ENCODE results near the gene ADD3. TPM values are rescaled to one million over a fixed set of nuclear protein-coding genes. Genes with fewer than 3 reads are reported as not detected.
A peak's percentile ranks its signal among the peaks of the same experiment; 100 is the strongest.

The ADD3 gene
- total RNA-seq, 3 donors from 2014 or later, result 14.5 to 18.8 (median 16.6) TPM

DNA sequence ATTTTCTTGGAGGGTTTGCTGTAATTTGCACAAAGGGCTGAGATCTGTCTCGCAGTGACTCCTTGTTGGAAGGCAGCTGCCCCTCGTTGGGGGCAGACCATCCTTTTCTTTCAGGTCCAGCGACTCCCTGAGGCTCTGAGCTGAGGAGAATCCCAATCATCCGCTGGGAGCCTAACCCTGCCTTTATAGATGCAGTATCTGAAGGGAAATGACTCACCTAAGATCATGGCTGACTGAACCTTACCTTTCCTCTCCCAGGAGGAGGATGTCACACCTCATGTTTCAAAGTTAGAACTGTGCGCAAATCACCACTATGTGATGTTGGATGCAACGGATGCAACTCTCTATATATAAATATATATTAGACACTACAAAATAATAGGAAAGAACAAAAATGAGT, 163.2 kb downstream of the ADD3 start:
- Mint-ChIP-seq H3K36me3 (ENCODE audit: insufficient read depth) (no peaks in the 10 kb centered on the region), H3K27me3 (ENCODE audit: low read depth) (peaks cover 72% of the 10 kb centered on the region), H3K4me1 (ENCODE audit: low read depth) (peaks cover 14% of the 10 kb centered on the region), H3K4me3 (no peak overlapping the region), H3K9me3 (no peaks in the 10 kb centered on the region)
- no peak for DNase-seq
- ATAC-seq, result peak in 1 of 2 donors; percentile 47

DNA sequence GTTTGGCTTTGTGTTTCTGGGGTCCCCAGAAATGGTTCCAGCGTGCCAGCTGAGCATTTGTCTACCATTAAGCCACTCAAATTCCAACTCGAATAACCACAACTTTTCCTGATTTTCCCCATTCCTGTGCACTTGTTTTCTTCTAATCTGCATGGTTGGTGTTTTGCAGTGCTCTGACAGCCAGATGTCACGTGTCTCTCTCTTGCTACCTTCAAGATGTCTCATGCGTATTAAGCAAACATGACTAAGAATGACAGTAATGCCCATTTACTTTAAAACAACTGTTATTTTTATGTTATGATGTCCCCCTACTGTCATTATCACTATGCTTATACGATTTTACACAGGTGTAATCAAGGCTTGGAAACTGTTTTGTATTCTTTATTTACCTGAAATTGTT, 164.4 kb downstream of the ADD3 start:
- no peak overlapping the region for H3K4me3 Mint-ChIP-seq
- ATAC-seq (no peak), DNase-seq (no peak)
- peaks cover 18% of the 10 kb centered on the region for H3K4me1 Mint-ChIP-seq (ENCODE audit: low read depth)
- no peaks in the 10 kb centered on the region for H3K9me3 Mint-ChIP-seq
- H3K36me3 Mint-ChIP-seq (ENCODE audit: insufficient read depth), result no peaks in the 10 kb centered on the region
- H3K27me3 Mint-ChIP-seq (ENCODE audit: low read depth), result peaks cover 73% of the 10 kb centered on the region

DNA sequence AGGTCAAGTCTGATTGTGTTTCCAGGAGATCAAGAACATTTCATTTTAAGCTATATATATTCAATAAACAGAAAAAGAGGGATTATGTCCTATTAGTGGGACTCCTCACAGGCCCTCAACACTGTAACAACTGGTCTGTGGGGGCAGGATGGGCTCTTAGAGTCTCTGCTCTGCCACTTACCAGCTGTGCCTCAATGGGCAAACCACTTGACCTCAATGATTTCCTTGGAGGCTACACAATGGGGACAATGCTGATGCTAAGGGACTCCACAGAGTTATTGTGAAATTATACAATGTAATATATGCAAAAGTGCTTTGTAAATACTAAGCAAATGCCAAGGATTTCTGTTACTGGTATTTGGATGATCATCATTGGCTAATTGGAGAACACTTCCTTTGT, 166.4 kb downstream of the ADD3 start:
- ATAC-seq (no peak), DNase-seq (no peak)
- Mint-ChIP-seq H3K36me3 (ENCODE audit: insufficient read depth) (no peaks in the 10 kb centered on the region), H3K4me3 (no peak overlapping the region), H3K9me3 (no peaks in the 10 kb centered on the region), H3K4me1 (ENCODE audit: low read depth) (peaks cover 9% of the 10 kb centered on the region), H3K27me3 (ENCODE audit: low read depth) (peaks cover 66% of the 10 kb centered on the region)

DNA sequence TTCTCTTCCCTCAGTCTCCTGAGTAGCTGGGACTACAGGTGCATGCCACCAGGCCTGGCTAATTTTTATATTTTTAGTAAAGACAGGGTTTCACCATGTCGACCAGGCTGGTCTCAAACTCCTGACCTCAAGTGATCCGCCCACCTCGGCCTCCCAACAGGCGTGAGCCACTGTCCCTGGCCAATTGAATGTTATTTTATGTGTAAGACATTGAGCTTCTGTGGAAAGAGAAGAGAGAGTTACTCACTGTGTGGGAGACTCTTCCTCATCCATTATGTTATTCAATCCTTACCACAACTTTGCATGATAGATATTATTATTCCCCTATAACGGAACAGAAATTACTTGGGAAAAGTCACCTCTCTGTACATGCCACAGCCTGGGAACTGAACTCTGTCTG, 167.0 kb downstream of the ADD3 start:
- H3K9me3 Mint-ChIP-seq, result no peaks in the 10 kb centered on the region
- no peaks in the 10 kb centered on the region for H3K36me3 Mint-ChIP-seq (ENCODE audit: insufficient read depth)
- H3K27me3 Mint-ChIP-seq (ENCODE audit: low read depth), result peaks cover 64% of the 10 kb centered on the region
- DNase-seq (no peak), ATAC-seq (no peak)
- no peak overlapping the region for H3K4me3 Mint-ChIP-seq
- H3K4me1 Mint-ChIP-seq (ENCODE audit: low read depth), result peaks cover 9% of the 10 kb centered on the region

DNA sequence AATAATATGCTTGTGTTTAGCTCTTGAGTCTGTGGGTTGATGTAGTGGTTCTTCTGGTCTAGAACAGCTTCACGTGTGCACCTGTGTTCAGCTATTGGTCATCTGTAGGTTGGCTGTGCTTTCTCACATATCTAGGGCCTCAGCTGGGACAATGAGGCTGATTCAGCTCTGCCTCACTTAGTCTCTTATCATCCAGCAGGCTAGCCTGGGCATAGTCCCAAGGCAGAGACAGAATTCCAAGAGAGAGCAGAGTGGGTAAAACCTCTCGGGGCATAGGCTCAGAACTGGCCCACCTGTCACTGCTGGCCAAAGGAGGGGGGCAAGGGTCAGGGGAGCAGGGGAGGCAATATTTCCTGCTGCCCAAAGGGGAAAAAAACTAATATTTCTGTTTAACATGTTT, 167.6 kb downstream of the ADD3 start:
- H3K4me3 Mint-ChIP-seq, result no peak overlapping the region
- no peak for ATAC-seq
- no peaks in the 10 kb centered on the region for H3K36me3 Mint-ChIP-seq (ENCODE audit: insufficient read depth)
- DNase-seq, result no peak
- H3K9me3 Mint-ChIP-seq, result no peaks in the 10 kb centered on the region
- H3K4me1 Mint-ChIP-seq (ENCODE audit: low read depth), result peaks cover 6% of the 10 kb centered on the region
- H3K27me3 Mint-ChIP-seq (ENCODE audit: low read depth), result peaks cover 60% of the 10 kb centered on the region

DNA sequence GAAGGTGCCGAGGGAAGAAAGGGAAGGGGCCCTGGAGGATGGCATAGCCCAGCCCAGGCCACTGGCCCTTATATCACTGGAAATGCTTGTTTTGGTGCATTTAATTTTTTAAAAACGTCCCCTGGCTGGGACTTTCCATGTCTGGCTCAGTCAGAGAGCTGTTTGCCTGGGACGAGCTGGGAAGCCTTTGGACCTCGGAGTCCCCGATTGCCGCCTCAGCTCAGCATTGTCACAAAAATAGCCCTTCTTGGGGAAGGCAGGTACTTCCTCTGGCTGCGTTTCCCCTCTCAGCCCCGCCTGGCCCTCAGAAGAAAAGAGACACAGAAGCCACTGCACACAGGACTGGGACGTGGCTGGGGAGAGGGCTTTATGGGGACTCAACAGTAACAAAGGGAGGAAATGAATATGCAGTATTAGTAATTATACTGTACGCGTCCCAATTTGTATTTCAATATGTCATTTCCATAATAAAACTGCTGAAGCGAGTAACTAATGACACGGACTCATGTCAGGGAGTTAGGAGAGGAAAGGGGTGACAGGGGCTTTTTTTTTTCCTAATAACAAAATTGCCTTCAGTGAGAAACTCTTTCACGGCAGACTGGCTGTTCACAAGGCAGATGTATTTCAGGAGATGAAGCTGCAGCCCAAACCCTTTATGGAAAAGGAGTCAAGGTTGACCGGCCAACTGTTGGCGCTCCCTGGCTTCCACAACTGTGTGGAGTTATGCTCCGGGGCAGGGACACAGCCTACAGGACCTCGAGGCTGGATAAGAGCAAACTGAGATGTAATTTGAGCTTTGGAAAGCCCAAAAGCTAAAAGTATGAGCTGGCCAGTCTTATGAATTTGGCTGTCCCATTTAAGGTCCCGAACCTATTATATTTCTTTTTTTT, 168.6 kb downstream of the ADD3 start:
- Mint-ChIP-seq H3K4me3 (no peak overlapping the region), H3K4me1 (ENCODE audit: low read depth) (peaks cover 4% of the 10 kb centered on the region), H3K36me3 (ENCODE audit: insufficient read depth) (no peaks in the 10 kb centered on the region), H3K27me3 (ENCODE audit: low read depth) (peaks cover 51% of the 10 kb centered on the region), H3K9me3 (no peaks in the 10 kb centered on the region)
- ATAC-seq, result no peak
- no peak for DNase-seq

DNA sequence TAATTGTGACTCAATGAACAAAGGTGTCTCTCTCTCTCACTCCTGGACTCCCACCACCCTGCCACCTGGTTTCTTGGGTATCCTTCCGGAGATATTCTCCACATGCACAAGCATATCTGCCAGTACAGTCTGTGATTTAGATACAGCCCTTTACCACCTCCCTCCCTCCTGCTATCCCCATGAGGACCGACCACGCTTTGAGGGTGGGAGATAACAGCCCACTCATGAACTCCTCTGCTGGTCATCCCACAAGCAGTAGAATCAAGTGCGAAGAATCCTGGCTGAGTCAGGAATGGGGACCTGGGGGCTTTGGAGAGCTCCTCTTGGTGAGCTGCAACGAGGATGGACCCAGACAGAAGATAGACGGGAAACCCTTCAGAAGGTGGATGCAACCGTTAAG, 171.4 kb downstream of the ADD3 start:
- H3K9me3 Mint-ChIP-seq, result no peaks in the 10 kb centered on the region
- no peaks in the 10 kb centered on the region for H3K36me3 Mint-ChIP-seq (ENCODE audit: insufficient read depth)
- H3K4me3 Mint-ChIP-seq, result no peak overlapping the region
- no peak for DNase-seq
- no peak for ATAC-seq
- peaks cover 4% of the 10 kb centered on the region for H3K4me1 Mint-ChIP-seq (ENCODE audit: low read depth)
- H3K27me3 Mint-ChIP-seq (ENCODE audit: low read depth), result peaks cover 30% of the 10 kb centered on the region

DNA sequence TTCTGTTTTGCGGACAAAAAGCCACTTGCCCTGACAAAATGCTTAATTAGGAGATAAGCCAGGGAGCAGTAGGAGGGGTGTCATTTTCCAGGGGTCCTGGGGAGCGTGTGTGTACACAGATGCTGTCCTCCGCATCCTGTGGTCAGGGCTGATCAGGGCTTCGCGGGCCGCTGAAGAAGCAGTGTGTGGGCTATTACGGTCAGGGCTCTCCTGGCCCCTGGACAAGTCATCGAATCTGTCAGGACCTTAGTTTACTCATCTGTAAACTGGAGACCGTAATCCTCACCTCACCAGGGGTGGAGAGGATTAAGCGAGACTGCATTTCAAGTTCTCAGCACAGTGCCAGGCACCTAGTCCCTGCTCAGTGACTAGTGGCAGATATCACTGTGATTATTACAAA, 173.7 kb downstream of the ADD3 start:
- Mint-ChIP-seq H3K36me3 (ENCODE audit: insufficient read depth) (no peaks in the 10 kb centered on the region), H3K4me1 (ENCODE audit: low read depth) (peaks cover under 1% of the 10 kb centered on the region), H3K27me3 (ENCODE audit: low read depth) (peaks cover 18% of the 10 kb centered on the region), H3K4me3 (no peak overlapping the region), H3K9me3 (no peaks in the 10 kb centered on the region)
- ATAC-seq (no peak), DNase-seq (no peak)

DNA sequence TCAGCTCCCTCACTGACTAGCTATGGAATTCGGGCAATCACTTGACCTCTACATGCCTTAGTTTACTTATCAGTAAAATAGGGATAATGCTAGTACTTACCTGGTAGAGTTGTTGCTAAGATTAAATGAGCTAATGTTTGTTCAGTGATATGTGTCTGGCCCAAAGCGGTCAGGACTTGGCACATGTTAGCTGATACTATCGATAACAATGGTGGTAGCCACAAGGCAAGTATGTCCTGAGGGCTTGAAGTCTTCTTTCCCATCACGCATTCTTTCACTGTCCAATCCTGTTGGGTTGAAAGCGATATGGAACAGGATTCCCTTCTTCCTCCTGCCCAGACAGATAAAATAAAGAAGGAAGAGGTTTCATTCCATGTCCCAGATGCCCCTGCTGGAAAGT, 174.1 kb downstream of the ADD3 start:
- DNase-seq (no peak), ATAC-seq (no peak)
- Mint-ChIP-seq H3K4me1 (ENCODE audit: low read depth) (no peaks in the 10 kb centered on the region), H3K36me3 (ENCODE audit: insufficient read depth) (no peaks in the 10 kb centered on the region), H3K9me3 (no peaks in the 10 kb centered on the region), H3K4me3 (no peak overlapping the region), H3K27me3 (ENCODE audit: low read depth) (peaks cover 16% of the 10 kb centered on the region)

DNA sequence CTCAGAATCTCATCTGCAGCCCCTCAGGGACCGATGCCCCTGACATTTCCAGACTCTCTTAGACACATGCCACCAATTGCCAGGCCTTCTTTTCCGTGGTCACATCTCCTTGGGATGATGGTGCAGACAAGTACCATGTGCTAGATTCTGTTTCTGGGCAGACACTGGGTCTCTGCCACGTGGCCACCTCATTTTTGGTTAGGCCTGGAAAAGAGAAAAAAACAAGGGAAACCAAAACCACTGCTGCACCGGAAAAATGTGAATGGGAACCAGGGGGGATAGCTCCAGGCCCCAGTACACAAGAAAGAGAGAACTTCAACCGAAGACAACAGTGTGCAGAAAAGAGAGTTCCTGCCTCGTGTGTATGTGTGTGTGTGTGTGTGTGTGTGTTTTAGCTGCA, 176.6 kb downstream of the ADD3 start:
- no peak for ATAC-seq
- H3K27me3 Mint-ChIP-seq (ENCODE audit: low read depth), result peaks cover 5% of the 10 kb centered on the region
- H3K4me1 Mint-ChIP-seq (ENCODE audit: low read depth), result no peaks in the 10 kb centered on the region
- H3K4me3 Mint-ChIP-seq, result no peak overlapping the region
- no peak for DNase-seq
- no peaks in the 10 kb centered on the region for H3K9me3 Mint-ChIP-seq
- no peaks in the 10 kb centered on the region for H3K36me3 Mint-ChIP-seq (ENCODE audit: insufficient read depth)

Other genes with a start within 250 kb of the ADD3 start
- 10 to 100 TPM; 57.0 to 62.6 (median 62.4) TPM for gene XPNPEP1, start 84.5 kb upstream of the ADD3 start, total RNA-seq
- gene MXI1, start 199.6 kb downstream of the ADD3 start, total RNA-seq, result 10 to 100 TPM; 13.6 to 14.5 (median 14.2) TPM

All from activated T-cell treated with anti-CD3 and anti-CD28 coated beads, Interleukin-2, amount 50 U/mL, for 4 hours (primary cell).